Breast epithelium (tissue), 3 donors: ENCODE results near the gene THY1.

Source experiments
- POLR2A ChIP-seq: fragments of 450-650 bp; IDR thresholded peaks from one replicate; pipeline ENCODE4 v1.6.1; 2016; ENCODE audit warnings: antibody characterized with exemption, mild to moderate bottlenecking, moderate library complexity
- POLR2AphosphoS5 ChIP-seq, 3 donors: sonication (generic); formaldehyde crosslinking; IDR thresholded peaks; one replicate each; pipeline ENCODE4 v1.6.1; 2017; ENCODE audit warnings: antibody characterized with exemption in 3 of 3
- TF ChIP-seq, protein P1 (sequence below), 3 donors: fragments of 450-650 bp; IDR thresholded peaks; one replicate each; pipeline ENCODE4 v1.5.1; 2016 to 2017; ENCODE audit warnings: antibody characterized with exemption in 3 of 3, mild to moderate bottlenecking in 3 of 3, moderate library complexity in 3 of 3

DNA sequence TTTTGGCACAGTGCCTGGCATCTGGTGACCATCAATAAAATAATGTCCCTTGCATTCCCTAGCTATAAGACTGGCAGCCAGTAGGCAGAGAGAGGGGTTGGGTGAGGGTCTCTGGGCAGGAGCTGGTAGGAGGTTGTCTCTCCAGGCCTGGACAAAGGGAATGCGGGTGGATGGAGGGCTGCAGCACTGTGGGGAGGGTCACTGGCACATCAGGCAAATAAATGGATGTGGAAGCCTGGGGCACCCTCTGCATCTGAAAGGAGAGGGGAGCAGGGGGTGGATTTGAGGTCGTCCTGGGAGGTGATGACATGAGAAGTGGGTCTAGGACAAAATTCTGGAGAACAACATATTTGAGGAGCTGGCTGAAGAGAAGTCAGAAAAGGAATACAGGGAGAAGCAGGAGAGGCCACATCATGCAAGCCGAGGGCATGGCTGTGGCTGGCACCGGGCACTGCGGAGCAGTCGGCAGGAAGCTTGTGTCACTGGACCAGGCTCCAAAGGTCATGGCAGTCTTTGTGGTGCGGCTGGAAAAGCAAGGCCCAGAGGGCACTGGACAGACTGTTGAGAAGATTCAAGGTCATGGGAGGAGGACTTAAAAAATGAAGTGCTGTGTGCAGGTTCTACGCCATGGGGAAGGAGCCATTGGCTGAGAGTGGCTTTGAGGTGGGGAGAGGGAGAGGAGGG, 36.5 kb upstream of the THY1 start:
- TF ChIP-seq, protein P1, sequence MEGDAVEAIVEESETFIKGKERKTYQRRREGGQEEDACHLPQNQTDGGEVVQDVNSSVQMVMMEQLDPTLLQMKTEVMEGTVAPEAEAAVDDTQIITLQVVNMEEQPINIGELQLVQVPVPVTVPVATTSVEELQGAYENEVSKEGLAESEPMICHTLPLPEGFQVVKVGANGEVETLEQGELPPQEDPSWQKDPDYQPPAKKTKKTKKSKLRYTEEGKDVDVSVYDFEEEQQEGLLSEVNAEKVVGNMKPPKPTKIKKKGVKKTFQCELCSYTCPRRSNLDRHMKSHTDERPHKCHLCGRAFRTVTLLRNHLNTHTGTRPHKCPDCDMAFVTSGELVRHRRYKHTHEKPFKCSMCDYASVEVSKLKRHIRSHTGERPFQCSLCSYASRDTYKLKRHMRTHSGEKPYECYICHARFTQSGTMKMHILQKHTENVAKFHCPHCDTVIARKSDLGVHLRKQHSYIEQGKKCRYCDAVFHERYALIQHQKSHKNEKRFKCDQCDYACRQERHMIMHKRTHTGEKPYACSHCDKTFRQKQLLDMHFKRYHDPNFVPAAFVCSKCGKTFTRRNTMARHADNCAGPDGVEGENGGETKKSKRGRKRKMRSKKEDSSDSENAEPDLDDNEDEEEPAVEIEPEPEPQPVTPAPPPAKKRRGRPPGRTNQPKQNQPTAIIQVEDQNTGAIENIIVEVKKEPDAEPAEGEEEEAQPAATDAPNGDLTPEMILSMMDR (IDR thresholded peaks at IDR 0.05), result no peak
- no peak for TF ChIP-seq POLR2AphosphoS5 (IDR thresholded peaks at IDR 0.05)
- TF ChIP-seq POLR2A, result no peak
